Measurements from ENCODE around the gene LSAMP. TPM values are rescaled to one million over a fixed set of nuclear protein-coding genes. Genes with fewer than 3 reads are reported as not detected.

Gene LSAMP
- total and polyA plus RNA-seq, 3 donors from 2014 or later, result 3.1 to 10.3 (median 9.1) TPM

- Histone ChIP-seq H3K36me3 (ENCODE audit: low read depth, missing control alignments) (no peaks in the 10 kb centered on the region), H3K27me3 (no peaks in the 10 kb centered on the region), H3K4me3 (no peak overlapping the region), H3K9me3 (no peaks in the 10 kb centered on the region), H3K4me1 (no peaks in the 10 kb centered on the region), H3K27ac (no peak overlapping the region)
- WGBS, 2 donors, result 80 to 82% methylated on average over 5 of the region's 5 CpGs
- intact Hi-C loops (cut with DNase I; ENCODE audit: low total_unique reads), result no loop called here
- TF ChIP-seq POLR2A (IDR thresholded peaks at IDR 0.05), result no peak
- TF ChIP-seq CTCF (IDR thresholded peaks at IDR 0.05), result no peak
- no peak for DNase-seq
Observed at GRCh38 chr3:116200956-116201690, 244.2 kb downstream of the LSAMP start.

DNA sequence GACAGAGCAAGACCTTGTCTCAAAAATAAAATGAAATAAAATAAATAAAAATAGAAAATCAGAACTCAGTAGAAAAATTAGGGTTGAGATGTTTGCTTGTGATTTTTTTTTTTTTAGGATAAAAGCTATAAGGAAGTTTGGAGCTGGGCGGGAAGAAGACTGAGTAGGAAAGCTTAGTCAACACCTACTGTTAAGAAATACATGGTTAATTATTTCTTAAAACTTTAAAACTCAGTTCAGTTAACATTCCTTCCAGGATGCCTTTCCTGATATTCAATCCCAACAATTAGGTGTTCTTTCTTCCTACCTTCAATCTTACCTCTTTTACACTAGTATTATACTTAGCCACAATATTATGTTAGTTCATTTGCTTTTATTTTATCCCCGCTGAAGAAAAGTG is 246.2 kb downstream of the LSAMP start:
- no peak overlapping the region for H3K4me3 ChIP-seq
- no peaks in the 10 kb centered on the region for H3K9me3 ChIP-seq
- H3K27me3 ChIP-seq, result no peaks in the 10 kb centered on the region
- H3K4me1 ChIP-seq, result no peaks in the 10 kb centered on the region
- H3K36me3 ChIP-seq (ENCODE audit: low read depth, missing control alignments), result no peaks in the 10 kb centered on the region
- TF ChIP-seq POLR2A (IDR thresholded peaks at IDR 0.05), result no peak
- TF ChIP-seq CTCF (IDR thresholded peaks at IDR 0.05), result no peak
- intact Hi-C loops (cut with DNase I; ENCODE audit: low total_unique reads), result no loop called here
- H3K27ac ChIP-seq, result no peak overlapping the region
- no peak for DNase-seq
- WGBS, 2 donors, result 92 to 98% methylated on average over 2 of the region's 2 CpGs

DNA sequence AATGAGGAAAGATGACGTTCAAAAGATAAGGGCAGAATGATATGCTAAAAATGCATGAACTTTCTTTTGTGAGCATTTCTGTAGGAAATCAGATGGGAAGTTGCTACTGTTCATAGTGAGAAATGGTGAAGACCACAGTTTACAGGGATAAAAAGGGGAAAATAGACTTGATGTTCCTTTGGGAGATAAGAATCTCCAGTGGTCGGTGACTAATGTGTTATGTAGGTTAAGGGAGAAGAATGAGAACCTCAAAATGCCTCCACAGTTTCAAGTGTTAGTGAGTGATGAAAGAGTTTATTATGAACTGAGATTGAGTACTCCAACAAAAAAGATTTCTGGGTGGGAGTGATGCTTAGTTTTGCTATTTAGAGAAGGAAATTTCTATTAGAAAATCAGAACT is 247.2 kb downstream of the LSAMP start:
- no peaks in the 10 kb centered on the region for H3K27me3 ChIP-seq
- H3K4me3 ChIP-seq, result no peak overlapping the region
- no peaks in the 10 kb centered on the region for H3K4me1 ChIP-seq
- TF ChIP-seq POLR2A (IDR thresholded peaks at IDR 0.05) (no peak), CTCF (IDR thresholded peaks at IDR 0.05) (no peak)
- DNase-seq, result no peak
- H3K9me3 ChIP-seq, result no peaks in the 10 kb centered on the region
- 32 to 53% methylated on average over 2 of the region's 2 CpGs for WGBS, 2 donors
- H3K36me3 ChIP-seq (ENCODE audit: low read depth, missing control alignments), result no peaks in the 10 kb centered on the region
- intact Hi-C loops (cut with DNase I; ENCODE audit: low total_unique reads), result no loop called here
- no peak overlapping the region for H3K27ac ChIP-seq

DNA sequence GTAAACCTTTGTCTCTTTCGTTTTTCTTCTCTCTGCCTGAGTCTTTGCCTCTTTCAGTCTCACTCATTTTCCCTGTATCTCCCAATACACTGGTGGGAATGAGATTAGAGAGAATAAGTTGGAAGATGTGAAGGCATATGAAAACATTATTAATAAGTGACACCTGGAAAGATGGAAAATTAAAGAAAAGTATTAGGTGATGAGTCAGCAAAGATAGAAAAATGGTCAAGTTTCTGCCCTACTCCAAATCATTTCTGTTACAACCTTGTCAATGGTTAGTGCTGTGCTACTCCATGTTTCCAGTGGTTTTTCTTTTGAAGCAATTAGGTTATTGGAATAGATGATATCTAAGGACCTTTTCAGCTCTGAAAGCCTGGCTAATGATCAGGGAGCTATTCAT is 252.8 kb downstream of the LSAMP start:
- Histone ChIP-seq H3K27me3 (no peaks in the 10 kb centered on the region), H3K9me3 (no peaks in the 10 kb centered on the region), H3K4me1 (no peaks in the 10 kb centered on the region), H3K27ac (no peak overlapping the region), H3K36me3 (ENCODE audit: low read depth, missing control alignments) (no peaks in the 10 kb centered on the region), H3K4me3 (no peak overlapping the region)
- TF ChIP-seq POLR2A (IDR thresholded peaks at IDR 0.05) (no peak), CTCF (IDR thresholded peaks at IDR 0.05) (no peak)
- WGBS, 2 donors, result 91 to 93% methylated on average over 1 of the region's 1 CpG
- DNase-seq, result no peak
- intact Hi-C loops (cut with DNase I; ENCODE audit: low total_unique reads), result no loop called here

DNA sequence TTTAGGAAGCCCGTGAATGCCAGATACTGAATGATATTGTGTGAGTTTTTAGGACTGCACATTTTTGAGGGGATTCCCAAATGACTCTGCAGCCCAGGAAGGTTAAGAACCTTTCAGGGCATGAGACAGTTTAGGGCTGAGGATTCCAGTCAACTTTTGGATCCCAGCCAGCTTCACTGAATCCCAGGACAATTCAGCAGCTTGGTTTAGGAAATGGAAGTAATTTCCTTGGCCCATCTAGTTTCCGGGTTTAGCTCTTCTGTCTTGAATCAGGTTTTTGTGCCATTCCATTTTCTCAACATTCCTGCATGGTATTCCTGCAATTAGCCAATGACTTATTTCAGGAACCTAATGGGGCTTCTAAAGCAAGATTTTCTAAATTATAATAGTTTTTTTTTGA is 253.9 kb downstream of the LSAMP start:
- intact Hi-C loops (cut with DNase I; ENCODE audit: low total_unique reads), result no loop called here
- no peaks in the 10 kb centered on the region for H3K4me1 ChIP-seq
- no peaks in the 10 kb centered on the region for H3K9me3 ChIP-seq
- 87 to 88% methylated on average over 2 of the region's 2 CpGs for WGBS, 2 donors
- TF ChIP-seq POLR2A (IDR thresholded peaks at IDR 0.05) (no peak), CTCF (IDR thresholded peaks at IDR 0.05) (no peak)
- no peaks in the 10 kb centered on the region for H3K36me3 ChIP-seq (ENCODE audit: low read depth, missing control alignments)
- no peak overlapping the region for H3K4me3 ChIP-seq
- DNase-seq, result no peak
- no peak overlapping the region for H3K27ac ChIP-seq
- H3K27me3 ChIP-seq, result no peaks in the 10 kb centered on the region
